Endothelial cell of umbilical vein (primary cell): ENCODE data around the gene NR1H4. TPM values are rescaled to one million over a fixed set of nuclear protein-coding genes. Genes with fewer than 3 reads are reported as not detected.

Source experiments
- BruUV-seq: library from RNA; stranded (reverse); fragments of 400-500 nt; replicated peaks from 2 replicates; lab custom pipeline; 2021; lab: Mats Ljungman, UMichigan
- CTCF ChIA-PET: fragments of 300-600, 350-600 bp; sonication (Branson Sonifier 250); formaldehyde crosslinking; loops from one replicate; lab custom pipeline; 2021; ENCODE audit warnings: antibody characterized with exemption, inconsistent platforms; lab: Charles Lee
- POLR2A ChIA-PET: fragments of 300-600, 350-600 bp; sonication (Branson Sonifier 250); formaldehyde crosslinking; loops from one replicate; lab custom pipeline; 2021; ENCODE audit warnings: antibody characterized with exemption, inconsistent platforms; lab: Charles Lee
- DNase-seq: peaks from one replicate; pipeline ENCODE4 v3.0.0-alpha.2; 2011; ENCODE audit warnings: low read depth, low spot score
- FAIRE-seq: peaks from 2 replicates; lab custom pipeline; 2011; peaks lifted over from hg19 to GRCh38; lab: Jason Lieb, UNC
- H2AFZ ChIP-seq: 2 replicates; pipeline ENCODE4 v1.6.0; 2012; ENCODE audit warnings: low read depth, low read length, control low read depth, inconsistent platforms
- H3K27ac ChIP-seq: 2 replicates; pipeline ENCODE4 v1.5.1; 2011; ENCODE audit warnings: low read depth, mild to moderate bottlenecking, control low read depth, low read length, moderate library complexity; ENCODE audit not compliant: insufficient read depth
- H3K27me3 ChIP-seq, 2 experiments: 2 replicates each; pipeline versions ENCODE4 v1.6.0 to v1.6.1; 2011; ENCODE audit warnings: low read length in 2 of 2, mixed read lengths in 1 of 2; ENCODE audit not compliant: control insufficient read depth in 2 of 2, insufficient read depth in 2 of 2
- H3K36me3 ChIP-seq, 2 experiments: 2 replicates in 1 of 2; 3 replicates in 1 of 2; pipeline ENCODE4 v1.5.1; 2011; ENCODE audit warnings: low read length in 2 of 2, mild to moderate bottlenecking in 1 of 2, moderate library complexity in 1 of 2; ENCODE audit not compliant: control insufficient read depth in 2 of 2, insufficient read depth in 2 of 2; ENCODE audit errors: extremely low read depth in 1 of 2
- H3K4me1 ChIP-seq: 3 replicates; pipeline ENCODE4 v1.5.1; 2011; ENCODE audit warnings: mild to moderate bottlenecking, low read length; ENCODE audit not compliant: control insufficient read depth, insufficient read depth; ENCODE audit errors: extremely low read depth
- H3K4me2 ChIP-seq: 2 replicates; pipeline ENCODE4 v1.6.1; 2011; ENCODE audit warnings: low read length, control low read depth, mixed read lengths; ENCODE audit not compliant: insufficient read depth
- H3K4me3 ChIP-seq, 3 experiments: fragments of 200-600 bp in 1 of 3; sonication (generic), shearing (Covaris generic) in 1 of 3; replicated peaks in 1 of 3; 2 replicates each; pipeline ENCODE4 v1.5.1; 2011 to 2016; ENCODE audit warnings: control low read depth in 3 of 3, low read length in 3 of 3, mild to moderate bottlenecking in 2 of 3, inconsistent platforms in 1 of 3, low read depth in 1 of 3, moderate library complexity in 1 of 3; ENCODE audit not compliant: insufficient read depth in 1 of 3
- H3K79me2 ChIP-seq: 2 replicates; pipeline ENCODE4 v1.6.0; 2012; ENCODE audit warnings: low read length, inconsistent platforms; ENCODE audit not compliant: control insufficient read depth, insufficient read depth
- H3K9ac ChIP-seq: replicated peaks from 2 replicates; pipeline ENCODE3; 2011; ENCODE audit warnings: low read length, control low read depth; ENCODE audit not compliant: insufficient read depth; ENCODE audit errors: extremely low read depth
- H3K9me1 ChIP-seq: replicated peaks from 3 replicates; pipeline ENCODE4 v1.6.0; 2011; ENCODE audit warnings: mild to moderate bottlenecking, low read length; ENCODE audit not compliant: control insufficient read depth, insufficient read depth; ENCODE audit errors: extremely low read depth
- H3K9me3 ChIP-seq: replicated peaks from 2 replicates; pipeline ENCODE4 v1.5.1; 2012; ENCODE audit warnings: low read length, inconsistent platforms; ENCODE audit not compliant: control insufficient read depth, insufficient read depth
- H4K20me1 ChIP-seq: replicated peaks from 2 replicates; pipeline ENCODE3; 2011; ENCODE audit warnings: mild to moderate bottlenecking, low read length; ENCODE audit not compliant: control insufficient read depth, insufficient read depth; ENCODE audit errors: extremely low read depth
- CTCF ChIP-seq, 2 donors: IDR thresholded peaks; 1 replicate in 1 of 2; 2 replicates in 1 of 2; pipeline ENCODE4 v1.5.1; 2011; ENCODE audit warnings: low read length in 2 of 2, mild to moderate bottlenecking in 2 of 2, moderate library complexity in 2 of 2, control low read depth in 1 of 2, inconsistent platforms in 1 of 2, low read depth in 1 of 2; ENCODE audit not compliant: insufficient read depth in 1 of 2; ENCODE audit errors: extremely low read depth in 1 of 2
- EZH2 ChIP-seq: IDR thresholded peaks from 2 replicates; pipeline ENCODE4 v1.6.1; 2012; ENCODE audit warnings: borderline replicate concordance, low read depth, mild to moderate bottlenecking, moderate library complexity, low read length, inconsistent platforms; ENCODE audit not compliant: severe bottlenecking
- FOS ChIP-seq: IDR thresholded peaks from 2 replicates; pipeline ENCODE4 v1.6.1; 2011; ENCODE audit warnings: mild to moderate bottlenecking, low read length, moderate library complexity, borderline replicate concordance; ENCODE audit not compliant: insufficient read depth
- GATA2 ChIP-seq: IDR thresholded peaks from 2 replicates; pipeline ENCODE4 v1.7.0; 2011; ENCODE audit warnings: low read depth, mild to moderate bottlenecking, moderate library complexity, mixed read lengths, low read length; ENCODE audit not compliant: insufficient read length, insufficient read depth
- JUN ChIP-seq: IDR thresholded peaks from 2 replicates; pipeline ENCODE4 v1.6.1; 2011; ENCODE audit warnings: borderline replicate concordance, low read depth; ENCODE audit not compliant: insufficient read length, insufficient read depth
- MAX ChIP-seq: IDR thresholded peaks from 2 replicates; pipeline ENCODE4 v1.6.1; 2011; ENCODE audit not compliant: insufficient read depth, insufficient read length
- MYC ChIP-seq: IDR thresholded peaks from one replicate; pipeline ENCODE4 v1.6.1; 2011; ENCODE audit warnings: mild to moderate bottlenecking, low read depth, low read length
- POLR2A ChIP-seq: IDR thresholded peaks from 2 replicates; pipeline ENCODE4 v1.6.1; 2012; ENCODE audit warnings: low read depth, mild to moderate bottlenecking, control low read depth, low read length
- POLR2AphosphoS5 ChIP-seq: IDR thresholded peaks from 2 replicates; pipeline ENCODE4 v1.6.1; 2012; ENCODE audit warnings: low read depth, mild to moderate bottlenecking, control low read depth, low read length, moderate library complexity; ENCODE audit not compliant: insufficient read depth
- dilution Hi-C: fragments of 300-500 bp; cut with MboI; formaldehyde crosslinking; loops from one replicate; pipeline ENCODE4 v1.15.0; 2019; ENCODE audit warnings: low sequenced_read_pairs; ENCODE audit not compliant: extremely low pct_ligation_motif_present
- intact Hi-C: fragments of 100-400 bp; cut with micrococcal nuclease; formaldehyde crosslinking; loops from one replicate; pipeline ENCODE4 v1.10.0; 2022
- polyA plus RNA-seq, 4 experiments: library from polyadenylated mRNA; depleted of rRNA in 3 of 4; stranded (reverse) in 3 of 4; unstranded in 1 of 4; fragments of >200 nt; gene quantifications; 2 replicates each; pipeline versions ENCODE4 v1.2.1 to v1.2.3, GENCODE V29; 2011 to 2012; ENCODE audit warnings: missing spikeins in 1 of 4
- total RNA-seq: library from RNA; stranded (reverse); gene quantifications from 2 replicates; pipeline ENCODE4 v1.2.3, GENCODE V29; 2021

Gene NR1H4
- total and polyA plus RNA-seq, 2 donors (not counting 3 experiments of a cell fraction or from before 2014, with no cell fraction given): not detected

GRCh38 chr12:100565987-100566545, 92.4 kb downstream of the NR1H4 start:
- intact Hi-C loops: loop anchor here (2.0 kb wide), 2 partner anchors 299 to 423 kb away; partner anchors contain the start of genes BLTP3B, DEPDC4 and SCYL2
- no peak for TF ChIP-seq FOS
- TF ChIP-seq GATA2: no peak
- no peak for TF ChIP-seq MYC
- TF ChIP-seq MAX: no peak
- H3K79me2 ChIP-seq: no peaks in the 10 kb centered on the region
- H3K4me3 ChIP-seq: no peak overlapping the region
- no peak for FAIRE-seq
- no peaks in the 10 kb centered on the region for H3K36me3 ChIP-seq
- no peak for DNase-seq
- H3K27ac ChIP-seq: no peak overlapping the region
- H4K20me1 ChIP-seq: no peaks in the 10 kb centered on the region
- H3K9ac ChIP-seq: no peak overlapping the region
- H2AFZ ChIP-seq: no peak overlapping the region
- dilution Hi-C loops: no loop called here
- no TSS peak for BruUV-seq
- CTCF ChIA-PET: interaction anchor here (2.2 kb wide), 1 partner anchor 11 kb away, joined by 9 read pairs; no protein-coding TSS in a partner anchor
- H3K9me3 ChIP-seq: no peaks in the 10 kb centered on the region
- H3K4me2 ChIP-seq: no peak overlapping the region
- no peaks in the 10 kb centered on the region for H3K9me1 ChIP-seq
- peaks cover 18% of the 10 kb centered on the region for H3K4me1 ChIP-seq
- peaks cover 5 to 13% of the 10 kb centered on the region in 2 experiments for H3K27me3 ChIP-seq
- POLR2A ChIA-PET: no interaction called here

GRCh38 chr12:100566887-100567637, 93.4 kb downstream of the NR1H4 start:
- CTCF ChIA-PET: interaction anchor here (2.2 kb wide), 1 partner anchor 12 kb away, joined by 9 read pairs; no protein-coding TSS in a partner anchor
- no peak overlapping the region for H3K4me3 ChIP-seq
- no peak overlapping the region for H3K9ac ChIP-seq
- no peaks in the 10 kb centered on the region for H4K20me1 ChIP-seq
- FAIRE-seq (no peak), DNase-seq (no peak)
- intact Hi-C loops (no loop called here), dilution Hi-C loops (no loop called here)
- no peaks in the 10 kb centered on the region for H3K36me3 ChIP-seq
- H3K27ac ChIP-seq: no peak overlapping the region
- no TSS peak for BruUV-seq
- H3K4me2 ChIP-seq: no peak overlapping the region
- peaks cover 5 to 13% of the 10 kb centered on the region in 2 experiments for H3K27me3 ChIP-seq
- H3K79me2 ChIP-seq: no peaks in the 10 kb centered on the region
- POLR2A ChIA-PET: no interaction called here
- H3K4me1 ChIP-seq: peaks cover 18% of the 10 kb centered on the region
- no peak overlapping the region for H2AFZ ChIP-seq
- TF ChIP-seq MAX (no peak), FOS (no peak), POLR2AphosphoS5 (no peak), MYC (no peak), GATA2 (no peak), EZH2 (no peak), JUN (no peak), CTCF (IDR thresholded peaks at IDR 0.05; ENCODE audit: extremely low read depth in 1 of 2, insufficient read depth in 1 of 2, low read depth in 1 of 2, low read length in 2 of 2) (no peak), POLR2A (no peak)
- H3K9me1 ChIP-seq: no peaks in the 10 kb centered on the region
- H3K9me3 ChIP-seq: no peaks in the 10 kb centered on the region
